ENCODE data around the gene HGF. TPM values are rescaled to one million over a fixed set of nuclear protein-coding genes. Genes with fewer than 3 reads are reported as not detected.
A peak's percentile ranks its signal among the peaks of the same experiment; 100 is the strongest.

The HGF gene
- total RNA-seq, 1 donor from 2014 or later = 0.22 TPM

DNA sequence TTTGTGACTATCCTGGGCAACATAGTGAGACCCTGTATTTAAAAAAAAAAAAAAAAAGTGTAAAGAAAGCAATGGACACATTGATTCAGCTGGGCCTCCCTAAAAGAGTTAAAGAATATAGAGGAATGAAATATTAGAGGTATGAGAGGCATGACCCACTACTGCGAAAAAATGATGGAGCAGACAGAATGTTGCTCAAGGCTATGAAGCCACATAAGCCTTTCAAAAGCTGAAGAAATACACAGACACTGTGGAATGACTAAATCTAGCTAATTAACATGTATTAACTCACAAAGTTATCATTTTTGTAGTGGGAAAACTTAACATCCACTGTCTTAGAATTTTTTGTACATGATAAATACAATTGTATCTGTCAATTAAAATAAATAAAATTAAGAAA, 107.3 kb downstream of the HGF start:
- Mint-ChIP-seq H3K4me1 (peaks cover 8% of the 10 kb centered on the region), H3K4me3 (no peak overlapping the region), H3K27ac (no peak overlapping the region), H3K9me3 (peaks cover 14% of the 10 kb centered on the region), H3K36me3 (no peaks in the 10 kb centered on the region), H3K27me3 (ENCODE audit: insufficient read depth, low read depth) (no peaks in the 10 kb centered on the region)
- Histone ChIP-seq H3K27ac (no peak overlapping the region), H3K36me3 (no peaks in the 10 kb centered on the region), H3K9ac (no peak overlapping the region), H4K20me1 (ENCODE audit: low read depth) (no peaks in the 10 kb centered on the region), H3F3A (ENCODE audit: low read depth) (peaks cover 9% of the 10 kb centered on the region), H3K79me2 (ENCODE audit: low read depth) (no peaks in the 10 kb centered on the region), H3K9me3 (ENCODE audit: low read depth) (no peaks in the 10 kb centered on the region), H3K4me1 (peaks cover 31% of the 10 kb centered on the region), H2AFZ (replicated peaks) (no peak overlapping the region), H3K4me3 (no peak overlapping the region), H3K27me3 (no peaks in the 10 kb centered on the region), H3K4me2 (no peak overlapping the region)
- TF ChIP-seq, protein P1, sequence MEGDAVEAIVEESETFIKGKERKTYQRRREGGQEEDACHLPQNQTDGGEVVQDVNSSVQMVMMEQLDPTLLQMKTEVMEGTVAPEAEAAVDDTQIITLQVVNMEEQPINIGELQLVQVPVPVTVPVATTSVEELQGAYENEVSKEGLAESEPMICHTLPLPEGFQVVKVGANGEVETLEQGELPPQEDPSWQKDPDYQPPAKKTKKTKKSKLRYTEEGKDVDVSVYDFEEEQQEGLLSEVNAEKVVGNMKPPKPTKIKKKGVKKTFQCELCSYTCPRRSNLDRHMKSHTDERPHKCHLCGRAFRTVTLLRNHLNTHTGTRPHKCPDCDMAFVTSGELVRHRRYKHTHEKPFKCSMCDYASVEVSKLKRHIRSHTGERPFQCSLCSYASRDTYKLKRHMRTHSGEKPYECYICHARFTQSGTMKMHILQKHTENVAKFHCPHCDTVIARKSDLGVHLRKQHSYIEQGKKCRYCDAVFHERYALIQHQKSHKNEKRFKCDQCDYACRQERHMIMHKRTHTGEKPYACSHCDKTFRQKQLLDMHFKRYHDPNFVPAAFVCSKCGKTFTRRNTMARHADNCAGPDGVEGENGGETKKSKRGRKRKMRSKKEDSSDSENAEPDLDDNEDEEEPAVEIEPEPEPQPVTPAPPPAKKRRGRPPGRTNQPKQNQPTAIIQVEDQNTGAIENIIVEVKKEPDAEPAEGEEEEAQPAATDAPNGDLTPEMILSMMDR (IDR thresholded peaks at IDR 0.05) = no peak
- TF ChIP-seq EZH2 (IDR thresholded peaks at IDR 0.05) (no peak), EZH2phosphoT487 (IDR thresholded peaks at IDR 0.05) (no peak)
- no peak for DNase-seq (ENCODE audit: low spot score)

DNA sequence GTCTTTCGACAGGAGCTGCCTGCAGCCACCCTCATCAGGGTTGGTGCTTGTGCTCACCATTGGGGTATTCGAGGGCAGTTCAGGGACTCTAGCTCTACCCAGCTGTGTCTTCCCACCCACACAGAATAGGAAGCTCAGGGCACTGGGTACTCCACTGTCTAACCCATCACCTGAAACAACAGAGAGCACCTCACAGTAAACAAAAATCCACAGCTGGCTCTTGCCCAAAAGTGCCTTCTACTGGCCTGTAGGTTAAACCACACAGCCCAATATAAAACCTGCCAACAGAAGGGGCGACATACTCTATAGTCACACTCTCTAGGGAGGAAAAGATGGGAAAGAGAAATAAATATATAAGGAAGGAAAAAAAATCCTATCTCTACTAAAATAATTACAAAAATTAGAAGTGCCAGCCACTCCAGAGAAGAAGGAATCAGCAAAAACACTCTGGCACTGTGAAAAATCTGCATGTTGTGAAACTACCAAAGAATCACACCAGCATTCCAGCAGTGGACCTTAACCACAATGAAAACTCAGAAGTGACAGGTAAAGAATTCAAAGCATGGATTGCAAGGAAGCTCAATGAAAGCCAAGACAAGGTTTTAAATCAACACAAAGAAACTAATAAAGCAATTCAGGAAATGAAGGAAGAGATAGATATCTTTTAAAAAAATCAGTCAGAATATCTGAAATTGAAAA, 110.0 kb downstream of the HGF start:
- Histone ChIP-seq H3K36me3 (no peaks in the 10 kb centered on the region), H4K20me1 (ENCODE audit: low read depth) (no peaks in the 10 kb centered on the region), H3K4me3 (no peak overlapping the region), H3K79me2 (ENCODE audit: low read depth) (no peaks in the 10 kb centered on the region), H3K27ac (no peak overlapping the region), H3K9ac (no peak overlapping the region), H3K9me3 (ENCODE audit: low read depth) (no peaks in the 10 kb centered on the region), H3K27me3 (no peaks in the 10 kb centered on the region), H3K4me1 (peaks cover 31% of the 10 kb centered on the region), H3K4me2 (peak overlapping the region; percentile 10), H2AFZ (replicated peaks) (no peak overlapping the region), H3F3A (ENCODE audit: low read depth) (peaks cover 9% of the 10 kb centered on the region)
- H3K27ac Mint-ChIP-seq = no peak overlapping the region
- H3K36me3 Mint-ChIP-seq = no peaks in the 10 kb centered on the region
- H3K4me1 Mint-ChIP-seq = peaks cover 7% of the 10 kb centered on the region
- no peak overlapping the region for H3K4me3 Mint-ChIP-seq
- H3K27me3 Mint-ChIP-seq (ENCODE audit: insufficient read depth, low read depth) = no peaks in the 10 kb centered on the region
- peak; percentile 4 for DNase-seq (ENCODE audit: low spot score)
- peaks cover 14% of the 10 kb centered on the region for H3K9me3 Mint-ChIP-seq
- TF ChIP-seq, protein P1 (IDR thresholded peaks at IDR 0.05) = no peak
- no peak for TF ChIP-seq EZH2phosphoT487 (IDR thresholded peaks at IDR 0.05)
- TF ChIP-seq EZH2 (IDR thresholded peaks at IDR 0.05) = no peak

DNA sequence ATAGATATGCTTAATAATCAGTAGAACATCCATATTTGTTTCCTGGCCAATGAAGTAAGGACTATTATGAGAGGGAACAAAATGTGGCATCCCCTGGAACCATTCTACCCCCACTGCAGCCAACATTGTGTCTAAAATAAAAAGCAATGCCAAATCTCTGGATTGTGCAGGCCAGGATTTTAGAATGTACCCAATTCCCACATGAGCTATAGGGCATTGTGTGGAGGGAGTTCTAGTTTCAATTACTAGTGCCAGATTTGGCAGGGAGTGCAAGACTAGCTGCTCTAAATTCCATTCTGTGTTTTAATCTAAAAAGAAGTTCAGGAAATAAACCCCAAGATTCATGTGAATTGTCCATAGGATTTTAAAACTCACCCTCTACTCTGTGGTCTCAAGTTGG, 112.3 kb downstream of the HGF start:
- no peaks in the 10 kb centered on the region for H3K36me3 ChIP-seq
- H3K27ac Mint-ChIP-seq = no peak overlapping the region
- H3K4me3 ChIP-seq = no peak overlapping the region
- H3K36me3 Mint-ChIP-seq = no peaks in the 10 kb centered on the region
- peaks cover 9% of the 10 kb centered on the region for H3F3A ChIP-seq (ENCODE audit: low read depth)
- TF ChIP-seq EZH2phosphoT487 (IDR thresholded peaks at IDR 0.05) (no peak), EZH2 (IDR thresholded peaks at IDR 0.05) (no peak)
- TF ChIP-seq, protein P1 (IDR thresholded peaks at IDR 0.05) = no peak
- H3K27ac ChIP-seq = no peak overlapping the region
- peaks cover 23% of the 10 kb centered on the region for H3K9me3 Mint-ChIP-seq
- no peak for DNase-seq (ENCODE audit: low spot score)
- H3K4me1 Mint-ChIP-seq = no peaks in the 10 kb centered on the region
- no peak overlapping the region for H3K4me3 Mint-ChIP-seq
- H3K4me2 ChIP-seq = no peak overlapping the region
- no peaks in the 10 kb centered on the region for H3K79me2 ChIP-seq (ENCODE audit: low read depth)
- no peaks in the 10 kb centered on the region for H3K27me3 ChIP-seq
- no peaks in the 10 kb centered on the region for H3K27me3 Mint-ChIP-seq (ENCODE audit: insufficient read depth, low read depth)
- no peaks in the 10 kb centered on the region for H4K20me1 ChIP-seq (ENCODE audit: low read depth)
- H3K9ac ChIP-seq = no peak overlapping the region
- peaks cover under 1% of the 10 kb centered on the region for H3K9me3 ChIP-seq (ENCODE audit: low read depth)
- no peak overlapping the region for H2AFZ ChIP-seq (replicated peaks)
- H3K4me1 ChIP-seq = peaks cover 20% of the 10 kb centered on the region

Measured in neural progenitor cell (in vitro differentiated cells).